Measurements from ENCODE around the gene KMT2B.

Gene KMT2B

GRCh38 chr19:35774274-35775045, 56.7 kb downstream of the KMT2B start:
- no peaks in the 10 kb centered on the region for H3K36me3 ChIP-seq (ENCODE audit: control insufficient read depth, insufficient read depth, low read length)
- peaks cover 8% of the 10 kb centered on the region for H3K4me1 ChIP-seq (ENCODE audit: control insufficient read depth, insufficient read depth, low read length)
- peak overlapping the region; percentile 8 for H3K4me3 ChIP-seq (ENCODE audit: low read depth, low read length)
- H3K9me3 ChIP-seq (ENCODE audit: control insufficient read depth, insufficient read depth, low read length), result no peaks in the 10 kb centered on the region
- no peak overlapping the region for H3K9ac ChIP-seq (ENCODE audit: low read depth, low read length)
- peaks cover 20% of the 10 kb centered on the region for H3K27me3 ChIP-seq (ENCODE audit: control insufficient read depth, insufficient read depth, low read length)

GRCh38 chr19:35775046-35775297, 57.2 kb downstream of the KMT2B start:
- Histone ChIP-seq H3K4me1 (ENCODE audit: control insufficient read depth, insufficient read depth, low read length) (peaks cover 8% of the 10 kb centered on the region), H3K9me3 (ENCODE audit: control insufficient read depth, insufficient read depth, low read length) (no peaks in the 10 kb centered on the region), H3K4me3 (ENCODE audit: low read depth, low read length) (peak overlapping the region; percentile 8), H3K27me3 (ENCODE audit: control insufficient read depth, insufficient read depth, low read length) (peaks cover 20% of the 10 kb centered on the region), H3K9ac (ENCODE audit: low read depth, low read length) (no peak overlapping the region), H3K36me3 (ENCODE audit: control insufficient read depth, insufficient read depth, low read length) (no peaks in the 10 kb centered on the region)

GRCh38 chr19:35775298-35776101, 57.7 kb downstream of the KMT2B start, which contains the start of gene ARHGAP33:
Gene ARHGAP33 (plus strand): TSS chr19:35775564. CDS start chr19:35775659, 95 bp downstream.
- Histone ChIP-seq H3K27me3 (ENCODE audit: control insufficient read depth, insufficient read depth, low read length) (peaks cover 20% of the 10 kb centered on the region), H3K4me1 (ENCODE audit: control insufficient read depth, insufficient read depth, low read length) (peaks cover 8% of the 10 kb centered on the region), H3K36me3 (ENCODE audit: control insufficient read depth, insufficient read depth, low read length) (no peaks in the 10 kb centered on the region), H3K9ac (ENCODE audit: low read depth, low read length) (no peak within 1 kb of the TSS), H3K4me3 (ENCODE audit: low read depth, low read length) (peak within 1 kb of the TSS; percentile 55), H3K9me3 (ENCODE audit: control insufficient read depth, insufficient read depth, low read length) (no peaks in the 10 kb centered on the region)

GRCh38 chr19:35776102-35776788, 58.4 kb downstream of the KMT2B start:
- H3K4me1 ChIP-seq (ENCODE audit: control insufficient read depth, insufficient read depth, low read length), result peaks cover 8% of the 10 kb centered on the region
- no peak overlapping the region for H3K9ac ChIP-seq (ENCODE audit: low read depth, low read length)
- H3K9me3 ChIP-seq (ENCODE audit: control insufficient read depth, insufficient read depth, low read length), result no peaks in the 10 kb centered on the region
- peak overlapping the region; percentile 55 for H3K4me3 ChIP-seq (ENCODE audit: low read depth, low read length)
- H3K27me3 ChIP-seq (ENCODE audit: control insufficient read depth, insufficient read depth, low read length), result peaks cover 20% of the 10 kb centered on the region
- no peaks in the 10 kb centered on the region for H3K36me3 ChIP-seq (ENCODE audit: control insufficient read depth, insufficient read depth, low read length)

- H3K9me3 ChIP-seq (ENCODE audit: control insufficient read depth, insufficient read depth, low read length), result no peaks in the 10 kb centered on the region
- peaks cover 20% of the 10 kb centered on the region for H3K27me3 ChIP-seq (ENCODE audit: control insufficient read depth, insufficient read depth, low read length)
- H3K36me3 ChIP-seq (ENCODE audit: control insufficient read depth, insufficient read depth, low read length), result no peaks in the 10 kb centered on the region
- H3K4me3 ChIP-seq (ENCODE audit: low read depth, low read length), result peak overlapping the region; percentile 8
- H3K4me1 ChIP-seq (ENCODE audit: control insufficient read depth, insufficient read depth, low read length), result peaks cover 10% of the 10 kb centered on the region
- H3K9ac ChIP-seq (ENCODE audit: low read depth, low read length), result no peak overlapping the region
Measured at GRCh38 chr19:35777086-35777841, 59.5 kb downstream of the KMT2B start.

- Histone ChIP-seq H3K4me1 (ENCODE audit: control insufficient read depth, insufficient read depth, low read length) (peaks cover 10% of the 10 kb centered on the region), H3K4me3 (ENCODE audit: low read depth, low read length) (no peak overlapping the region), H3K36me3 (ENCODE audit: control insufficient read depth, insufficient read depth, low read length) (no peaks in the 10 kb centered on the region), H3K27me3 (ENCODE audit: control insufficient read depth, insufficient read depth, low read length) (peaks cover 19% of the 10 kb centered on the region), H3K9ac (ENCODE audit: low read depth, low read length) (no peak overlapping the region), H3K9me3 (ENCODE audit: control insufficient read depth, insufficient read depth, low read length) (no peaks in the 10 kb centered on the region)
Measured at GRCh38 chr19:35777961-35778360, 60.2 kb downstream of the KMT2B start.

GRCh38 chr19:35779033-35779432, 61.2 kb downstream of the KMT2B start:
- Histone ChIP-seq H3K9ac (ENCODE audit: low read depth, low read length) (no peak overlapping the region), H3K4me1 (ENCODE audit: control insufficient read depth, insufficient read depth, low read length) (peaks cover 10% of the 10 kb centered on the region), H3K9me3 (ENCODE audit: control insufficient read depth, insufficient read depth, low read length) (no peaks in the 10 kb centered on the region), H3K27me3 (ENCODE audit: control insufficient read depth, insufficient read depth, low read length) (peaks cover 17% of the 10 kb centered on the region), H3K4me3 (ENCODE audit: low read depth, low read length) (no peak overlapping the region), H3K36me3 (ENCODE audit: control insufficient read depth, insufficient read depth, low read length) (no peaks in the 10 kb centered on the region)

GRCh38 chr19:35780058-35780457, 62.3 kb downstream of the KMT2B start:
- H3K9ac ChIP-seq (ENCODE audit: low read depth, low read length), result no peak overlapping the region
- no peaks in the 10 kb centered on the region for H3K9me3 ChIP-seq (ENCODE audit: control insufficient read depth, insufficient read depth, low read length)
- H3K27me3 ChIP-seq (ENCODE audit: control insufficient read depth, insufficient read depth, low read length), result peaks cover 17% of the 10 kb centered on the region
- no peak overlapping the region for H3K4me3 ChIP-seq (ENCODE audit: low read depth, low read length)
- H3K4me1 ChIP-seq (ENCODE audit: control insufficient read depth, insufficient read depth, low read length), result peaks cover 10% of the 10 kb centered on the region
- no peaks in the 10 kb centered on the region for H3K36me3 ChIP-seq (ENCODE audit: control insufficient read depth, insufficient read depth, low read length)

GRCh38 chr19:35780717-35781116, 62.9 kb downstream of the KMT2B start:
- H3K9me3 ChIP-seq (ENCODE audit: control insufficient read depth, insufficient read depth, low read length), result no peaks in the 10 kb centered on the region
- no peak overlapping the region for H3K4me3 ChIP-seq (ENCODE audit: low read depth, low read length)
- no peaks in the 10 kb centered on the region for H3K36me3 ChIP-seq (ENCODE audit: control insufficient read depth, insufficient read depth, low read length)
- H3K27me3 ChIP-seq (ENCODE audit: control insufficient read depth, insufficient read depth, low read length), result peaks cover 17% of the 10 kb centered on the region
- peaks cover 10% of the 10 kb centered on the region for H3K4me1 ChIP-seq (ENCODE audit: control insufficient read depth, insufficient read depth, low read length)
- no peak overlapping the region for H3K9ac ChIP-seq (ENCODE audit: low read depth, low read length)

- Histone ChIP-seq H3K9ac (ENCODE audit: low read depth, low read length) (no peak overlapping the region), H3K4me3 (ENCODE audit: low read depth, low read length) (peak overlapping the region; percentile 8), H3K36me3 (ENCODE audit: control insufficient read depth, insufficient read depth, low read length) (no peaks in the 10 kb centered on the region), H3K4me1 (ENCODE audit: control insufficient read depth, insufficient read depth, low read length) (peaks cover 8% of the 10 kb centered on the region), H3K27me3 (ENCODE audit: control insufficient read depth, insufficient read depth, low read length) (peaks cover 11% of the 10 kb centered on the region), H3K9me3 (ENCODE audit: control insufficient read depth, insufficient read depth, low read length) (no peaks in the 10 kb centered on the region)
Measured at GRCh38 chr19:35781650-35782049, 63.8 kb downstream of the KMT2B start.

- no peaks in the 10 kb centered on the region for H3K9me3 ChIP-seq (ENCODE audit: control insufficient read depth, insufficient read depth, low read length)
- peaks cover 3% of the 10 kb centered on the region for H3K27me3 ChIP-seq (ENCODE audit: control insufficient read depth, insufficient read depth, low read length)
- no peak overlapping the region for H3K9ac ChIP-seq (ENCODE audit: low read depth, low read length)
- H3K36me3 ChIP-seq (ENCODE audit: control insufficient read depth, insufficient read depth, low read length), result no peaks in the 10 kb centered on the region
- H3K4me1 ChIP-seq (ENCODE audit: control insufficient read depth, insufficient read depth, low read length), result peaks cover 2% of the 10 kb centered on the region
- no peak overlapping the region for H3K4me3 ChIP-seq (ENCODE audit: low read depth, low read length)
Measured at GRCh38 chr19:35782589-35782988, 64.8 kb downstream of the KMT2B start.

All from iPS-15b (cell line).